ENCODE measurements around the gene ADCK1. TPM values are rescaled to one million over a fixed set of nuclear protein-coding genes. Genes with fewer than 3 reads are reported as not detected.
"Not testable (repeated sequence)": the region's sequence is repeated elsewhere in the genome, so short reads cannot be mapped to it uniquely, and the experiment has no call there.

ADCK1 gene
- total RNA-seq, 1 donor from 2014 or later: 2.2 TPM

DNA sequence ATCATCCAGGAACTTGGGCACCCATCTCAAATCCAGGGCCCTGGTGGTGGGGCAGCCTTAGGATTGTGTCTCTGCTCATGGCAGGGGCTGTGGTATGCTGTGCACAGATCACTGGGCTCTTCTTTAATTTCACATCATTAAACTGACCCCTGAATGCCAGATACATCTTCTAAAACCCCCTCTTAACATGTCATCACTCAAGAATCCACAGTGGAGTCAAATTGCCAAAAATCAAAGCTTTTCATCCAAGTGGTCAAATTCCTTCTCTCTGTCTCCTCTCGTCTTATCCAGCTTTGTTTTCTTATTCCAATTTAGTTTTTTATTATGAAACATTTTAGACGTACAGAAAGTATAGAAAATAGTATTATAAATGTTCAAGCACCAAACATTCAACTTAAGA is 97.5 kb downstream of the ADCK1 start:
- DNase-seq (ENCODE audit: low read depth in 2 of 2): no peak

DNA sequence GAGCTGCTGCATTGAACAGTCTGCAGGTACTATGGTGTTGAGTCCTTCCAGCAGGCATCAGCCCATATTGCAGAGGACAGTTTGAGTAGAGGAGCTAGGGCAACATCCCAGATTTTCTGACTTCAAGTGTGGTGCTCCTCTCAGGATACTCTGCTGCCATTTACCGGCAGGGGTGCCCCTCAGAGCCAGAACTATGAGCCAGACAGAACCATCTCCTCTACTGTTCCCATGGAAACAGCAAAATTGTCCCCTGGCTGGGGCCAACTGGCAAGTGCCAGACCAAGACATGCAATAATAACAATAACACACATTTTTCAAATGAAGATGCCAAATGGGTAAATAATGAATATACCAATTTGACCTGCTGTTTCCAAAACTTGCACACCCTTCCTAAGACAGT is 102.9 kb downstream of the ADCK1 start:
- DNase-seq (ENCODE audit: low read depth in 2 of 2): no peak

DNA sequence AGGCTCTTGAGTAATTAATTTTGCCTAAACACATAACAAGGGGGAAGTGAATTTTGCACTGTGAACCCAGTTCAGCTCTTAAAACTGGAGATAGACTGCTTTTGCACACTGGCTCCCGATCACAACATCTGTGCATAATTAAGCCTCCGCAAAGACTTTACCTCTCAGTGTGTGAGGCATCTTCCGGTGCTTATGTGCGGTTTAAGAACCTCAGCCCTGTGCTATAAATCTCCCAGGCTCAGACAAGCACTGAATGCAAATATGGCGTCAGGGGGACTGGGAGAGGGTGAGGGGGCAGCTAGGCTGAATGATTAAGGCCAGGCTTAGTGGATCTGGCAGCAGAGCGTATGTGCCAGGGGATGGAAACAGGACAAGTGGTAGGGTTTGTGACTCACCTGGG is 103.3 kb downstream of the ADCK1 start:
- no peak for DNase-seq (ENCODE audit: low read depth in 2 of 2)

DNA sequence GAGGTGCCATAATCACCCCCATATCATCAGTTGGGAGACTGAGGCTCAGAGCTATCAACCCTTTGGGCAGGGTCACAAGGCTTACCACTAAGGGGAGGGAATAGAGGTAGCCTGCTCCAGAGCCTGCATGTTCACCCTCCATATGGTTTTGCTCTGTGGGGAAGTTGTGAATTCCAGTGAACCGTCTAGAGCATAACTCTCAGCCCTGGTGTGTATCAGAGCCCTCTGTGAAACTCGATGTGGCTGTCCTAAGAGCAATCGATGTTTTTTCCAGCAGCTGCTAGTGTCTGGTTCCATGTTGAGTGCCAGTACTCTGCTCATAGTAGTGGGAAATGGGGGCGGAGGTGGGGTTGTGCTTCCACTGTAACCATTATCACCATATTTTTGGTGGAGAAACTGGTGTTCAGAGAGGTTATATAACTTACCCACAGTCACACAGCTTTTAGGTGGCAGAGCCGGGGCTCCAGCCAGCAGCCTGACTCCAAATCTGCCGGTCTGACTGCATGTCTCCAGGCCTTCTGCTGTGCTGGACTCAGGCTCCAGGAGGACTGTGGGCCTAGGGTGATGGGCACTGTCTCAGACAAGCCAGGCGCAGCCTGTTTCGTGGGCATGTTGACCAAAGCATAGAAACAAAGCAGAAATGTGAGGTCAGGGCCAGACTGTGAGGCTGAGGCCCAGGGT is 104.2 kb downstream of the ADCK1 start:
- no peak for DNase-seq (ENCODE audit: low read depth in 2 of 2)

DNA sequence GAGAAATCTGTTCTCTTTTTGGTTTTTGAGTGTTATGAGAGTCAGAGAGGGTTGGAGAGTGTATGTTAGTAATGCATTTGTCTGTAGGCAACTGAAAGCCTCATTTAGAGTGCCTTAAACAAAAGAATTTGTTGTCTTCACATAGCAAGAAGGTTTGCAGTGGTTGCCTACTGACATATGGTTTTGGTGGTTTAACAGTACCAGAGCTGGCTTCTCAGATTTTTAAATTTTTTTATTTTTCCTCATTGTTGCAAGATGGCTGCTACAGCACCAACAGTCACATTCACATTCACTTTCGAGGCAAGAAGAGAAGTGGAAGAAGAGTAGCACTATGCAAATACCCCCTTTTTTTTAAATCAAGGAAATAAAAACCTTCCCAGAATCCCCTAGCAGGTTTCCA is 106.5 kb downstream of the ADCK1 start:
- no peak for DNase-seq (ENCODE audit: low read depth in 2 of 2)

DNA sequence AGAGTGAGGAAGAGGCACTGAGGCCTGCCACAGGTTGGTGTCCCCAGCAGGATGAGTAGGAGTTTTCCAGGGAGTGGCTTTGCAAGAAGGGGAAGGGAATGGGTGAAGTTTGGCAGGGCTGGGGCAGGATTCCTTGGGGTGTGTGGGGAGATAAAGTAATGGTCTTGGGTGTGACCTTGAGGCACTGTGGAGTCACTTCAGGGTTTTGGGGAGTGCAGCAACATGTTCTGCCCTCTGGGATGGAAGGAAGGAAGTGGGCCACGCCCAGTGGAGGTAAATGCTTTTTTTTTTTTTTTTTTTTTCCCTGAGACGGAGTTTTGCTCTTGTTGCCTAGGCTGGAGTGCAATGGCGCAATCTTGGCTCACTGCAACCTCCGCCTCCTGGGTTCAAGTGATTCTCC is 108.9 kb downstream of the ADCK1 start:
- DNase-seq (ENCODE audit: low read depth in 2 of 2): no peak

DNA sequence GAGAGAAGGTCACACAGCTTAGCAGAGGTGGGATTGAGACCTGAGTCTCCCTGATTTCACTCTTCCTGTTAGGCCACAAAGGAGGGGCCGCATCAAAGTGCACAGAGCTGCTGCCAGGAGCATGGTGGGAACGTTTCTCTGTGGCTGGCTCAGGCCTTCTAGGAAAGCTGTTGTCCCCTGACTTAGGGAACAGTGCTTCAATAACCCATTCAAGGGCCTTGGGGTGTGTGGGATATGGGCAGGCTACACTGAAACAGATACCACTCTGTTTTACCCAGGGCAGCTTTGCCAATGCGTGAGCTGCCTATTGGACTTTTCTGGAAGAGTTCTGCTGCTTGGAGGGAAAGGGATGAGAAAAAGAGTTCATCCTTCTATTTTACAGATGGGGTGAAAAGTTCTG is 110.0 kb downstream of the ADCK1 start:
- no peak for DNase-seq (ENCODE audit: low read depth in 2 of 2)

DNA sequence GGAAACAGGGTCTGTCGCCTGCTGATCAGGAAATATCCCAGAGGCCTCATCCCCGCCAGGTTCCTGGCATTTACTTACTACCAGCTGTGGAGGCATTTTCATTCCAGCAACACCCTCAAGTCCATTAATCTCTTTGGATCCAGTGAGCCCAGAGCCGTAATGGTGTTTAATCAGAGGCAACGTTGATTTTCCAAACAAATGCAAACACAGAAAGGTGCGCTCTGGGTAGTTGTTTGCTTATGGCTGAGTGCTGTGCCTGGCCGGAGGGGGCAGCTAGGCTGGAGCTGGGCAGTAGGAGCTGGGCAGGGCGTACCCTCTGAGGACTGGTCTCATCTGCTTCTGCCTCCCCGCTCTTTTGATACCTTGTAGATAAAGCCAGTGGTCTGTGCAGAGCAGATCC is 110.6 kb downstream of the ADCK1 start:
- no peak for DNase-seq (ENCODE audit: low read depth in 2 of 2)

DNA sequence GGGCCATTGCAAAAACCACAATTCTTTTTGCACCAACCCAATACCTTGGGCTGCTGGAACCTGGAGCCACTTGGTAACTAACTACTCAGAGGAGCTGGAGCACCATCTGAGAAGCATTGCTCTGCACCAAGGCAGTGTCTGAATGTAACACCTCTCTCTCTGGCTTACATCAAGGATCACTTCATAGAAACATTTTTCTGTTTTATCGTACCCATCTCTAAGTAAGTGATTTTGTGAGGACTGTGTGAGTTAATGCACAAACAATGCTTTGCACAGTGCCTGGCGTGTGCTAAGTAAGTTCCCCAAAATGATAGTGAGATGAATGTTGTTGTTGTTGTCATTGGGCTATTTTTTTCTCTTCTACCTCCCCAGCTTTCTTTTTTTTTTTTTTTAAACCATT is 111.4 kb downstream of the ADCK1 start:
- no peak for DNase-seq (ENCODE audit: low read depth in 2 of 2)

DNA sequence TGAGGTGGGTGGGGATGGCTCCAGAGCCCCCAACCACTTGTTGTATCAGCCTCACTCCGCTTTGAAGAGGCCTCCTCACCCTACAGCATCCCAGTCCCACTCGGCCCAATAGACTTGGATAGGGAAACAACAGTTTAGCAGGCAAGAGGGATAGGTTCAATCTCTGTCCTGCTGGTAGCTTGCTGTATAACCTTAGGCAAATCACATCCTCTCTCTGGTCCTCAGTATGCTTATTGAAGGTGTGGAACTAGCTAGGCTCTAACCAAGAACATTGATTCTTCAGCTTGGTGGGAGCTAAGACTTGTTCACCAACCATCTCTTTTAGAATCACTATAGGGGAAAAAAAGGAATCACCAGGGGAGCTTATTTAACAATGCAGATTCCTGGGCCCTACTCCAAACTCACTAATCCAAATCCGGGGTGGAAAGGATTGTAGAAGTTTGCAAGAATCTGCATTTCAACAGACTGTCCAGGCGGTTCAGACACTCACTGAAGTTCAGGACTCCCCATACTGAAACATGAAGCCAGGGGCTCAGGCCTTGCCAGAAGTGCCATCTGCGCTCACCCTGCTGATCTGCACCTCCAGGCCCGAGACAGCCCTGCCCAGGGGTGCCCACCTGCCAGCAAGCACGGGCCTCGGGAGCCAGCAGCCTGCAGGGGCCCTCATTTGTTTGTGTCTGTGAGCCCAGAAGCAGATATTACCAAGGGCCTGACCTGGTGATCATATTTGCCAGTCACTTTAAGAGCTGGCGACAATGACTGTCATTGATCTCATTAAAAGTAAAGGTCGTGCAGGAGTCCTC is 113.0 kb downstream of the ADCK1 start:
- DNase-seq (ENCODE audit: low read depth in 2 of 2): no peak

DNA sequence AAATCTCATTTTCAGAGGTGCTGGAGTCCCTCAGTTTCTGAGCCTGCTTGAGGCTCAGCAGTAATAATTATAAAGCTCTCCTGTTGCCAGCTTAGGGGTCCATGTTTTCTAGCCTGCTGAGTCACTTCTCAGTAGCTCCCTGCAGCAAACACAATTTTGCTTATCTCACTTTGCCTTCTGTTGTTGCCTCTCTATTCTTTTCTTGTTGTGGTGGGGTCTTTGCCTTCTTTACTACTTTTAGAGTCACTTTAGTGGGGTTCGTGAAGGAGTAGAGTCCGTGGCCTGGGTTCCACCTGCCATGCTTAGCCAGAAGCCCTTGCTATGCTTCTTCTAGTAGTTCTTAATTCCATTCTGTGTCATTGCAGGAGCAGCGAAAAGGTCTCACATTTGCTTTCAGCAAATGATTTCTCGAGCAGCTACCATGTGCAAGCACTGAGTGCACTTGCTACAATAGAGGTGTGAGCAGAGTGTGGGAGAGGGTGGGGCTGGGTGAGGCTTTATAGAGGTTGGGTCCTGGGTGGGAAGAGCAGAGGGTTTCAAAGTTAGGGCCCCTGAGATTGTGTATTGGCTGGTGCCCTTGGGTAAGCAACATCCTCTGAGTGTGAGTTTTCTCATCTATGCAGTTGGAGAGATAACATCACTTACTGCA is 114.3 kb downstream of the ADCK1 start:
- DNase-seq (ENCODE audit: low read depth in 2 of 2): no peak

DNA sequence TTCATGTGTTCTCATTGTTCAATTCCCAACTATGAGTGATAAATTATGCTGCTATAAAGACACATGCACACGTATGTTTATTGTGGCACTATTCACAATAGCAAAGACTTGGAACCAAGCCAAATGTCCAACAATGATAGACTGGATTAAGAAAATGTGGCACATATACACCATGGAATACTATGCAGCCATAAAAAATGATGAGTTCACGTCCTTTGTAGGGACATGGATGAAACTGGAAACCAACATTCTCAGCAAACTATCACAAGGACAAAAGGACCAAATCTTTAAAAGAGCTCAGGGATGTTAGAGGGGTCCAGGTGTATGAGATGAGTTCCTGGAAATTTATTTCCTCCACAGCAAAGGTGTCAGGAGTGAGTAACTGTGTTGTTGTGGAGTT is 115.5 kb downstream of the ADCK1 start:
- DNase-seq (ENCODE audit: low read depth in 2 of 2): not testable (repeated sequence)

DNA sequence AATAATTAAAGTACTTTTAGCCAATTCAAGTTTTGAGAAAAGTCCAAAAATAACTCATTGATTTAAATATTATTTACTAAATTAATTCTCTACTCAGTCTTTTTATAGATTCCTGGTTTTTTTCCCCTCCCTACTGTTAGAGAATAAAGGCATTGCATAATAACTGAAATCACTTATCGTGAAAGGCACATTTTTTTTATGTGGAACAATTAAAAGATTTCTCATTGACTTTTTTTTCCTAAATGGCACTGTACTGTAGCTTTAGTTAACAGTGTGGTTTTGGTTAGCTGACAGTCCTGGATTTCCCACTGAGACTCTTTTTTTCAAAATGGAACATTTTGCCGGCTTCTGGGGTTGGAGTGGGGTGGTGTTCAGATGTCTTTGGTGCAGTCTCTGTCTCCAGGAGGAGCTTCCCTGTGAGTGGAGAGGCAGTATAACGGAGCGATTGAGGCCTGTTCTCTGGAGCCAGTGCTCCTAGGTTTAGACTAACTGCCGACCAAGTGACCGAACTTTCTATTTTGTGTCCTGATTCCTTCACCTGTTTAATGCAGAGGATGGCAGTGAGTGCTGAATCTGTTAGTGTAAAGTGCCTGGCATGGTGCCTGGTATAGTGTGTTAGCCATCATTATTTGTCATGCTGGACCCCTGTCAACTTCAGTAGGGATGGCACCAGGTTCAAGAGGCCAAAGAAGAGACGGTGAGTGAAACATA is 117.7 kb downstream of the ADCK1 start:
- no peak for DNase-seq (ENCODE audit: low read depth in 2 of 2)

DNA sequence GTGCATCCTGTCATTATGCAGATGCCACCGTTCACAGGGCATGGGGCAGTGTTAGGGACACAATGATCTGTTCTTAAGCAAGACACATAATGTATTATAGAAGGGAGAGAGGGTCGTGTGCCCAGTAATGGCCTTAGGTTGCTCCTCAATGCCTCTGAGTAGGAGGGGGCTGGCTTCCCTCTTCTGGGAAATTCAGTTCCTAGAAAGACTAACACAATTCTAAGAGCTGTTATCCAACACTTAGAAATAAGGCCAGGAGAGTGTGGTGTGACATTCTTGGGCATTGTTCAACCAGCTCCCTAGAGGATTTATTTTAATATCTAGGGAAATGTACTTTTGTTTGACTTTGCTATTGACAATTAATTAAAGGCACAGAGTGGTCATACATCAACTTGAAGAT is 118.5 kb downstream of the ADCK1 start:
- no peak for DNase-seq (ENCODE audit: low read depth in 2 of 2)

DNA sequence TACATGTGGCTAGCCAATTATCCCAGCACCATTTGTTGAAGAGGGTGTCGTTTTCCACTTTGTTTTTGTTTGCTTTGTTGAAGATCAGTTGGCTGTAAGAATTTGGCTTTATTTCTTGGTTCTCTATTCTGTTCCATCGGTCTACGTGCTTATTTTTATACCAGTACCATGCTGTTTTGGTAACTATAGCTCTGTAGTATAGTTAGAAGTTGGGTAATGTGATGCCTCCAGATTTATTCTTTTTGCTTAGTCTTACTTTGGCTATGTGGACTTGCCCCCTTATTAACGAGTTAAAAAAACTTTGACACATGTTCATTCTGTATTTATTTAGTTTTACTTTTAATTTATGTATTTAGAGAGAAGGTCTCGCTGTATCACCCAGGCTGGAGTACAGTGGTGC is 120.4 kb downstream of the ADCK1 start:
- DNase-seq (ENCODE audit: low read depth in 2 of 2): no peak

DNA sequence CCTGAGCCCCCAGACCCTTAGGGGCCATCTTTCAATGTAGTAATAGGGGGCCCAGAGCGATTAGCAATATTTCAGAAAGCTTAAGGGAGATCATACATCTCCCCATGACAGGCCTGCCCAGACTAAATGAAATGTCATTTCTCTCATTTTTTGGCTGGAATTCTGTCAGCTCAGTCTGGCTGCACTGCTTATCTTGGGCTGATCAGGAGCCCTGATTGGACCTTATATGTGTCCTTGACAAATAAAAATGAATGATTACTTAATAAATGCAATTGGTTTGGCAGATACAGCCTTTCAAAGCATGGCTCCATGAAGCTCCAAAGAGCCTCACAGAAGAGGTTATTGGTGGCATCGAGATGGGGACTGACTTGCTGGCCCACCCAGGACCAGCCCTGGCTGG is 121.9 kb downstream of the ADCK1 start:
- DNase-seq (ENCODE audit: low read depth in 2 of 2): no peak

DNA sequence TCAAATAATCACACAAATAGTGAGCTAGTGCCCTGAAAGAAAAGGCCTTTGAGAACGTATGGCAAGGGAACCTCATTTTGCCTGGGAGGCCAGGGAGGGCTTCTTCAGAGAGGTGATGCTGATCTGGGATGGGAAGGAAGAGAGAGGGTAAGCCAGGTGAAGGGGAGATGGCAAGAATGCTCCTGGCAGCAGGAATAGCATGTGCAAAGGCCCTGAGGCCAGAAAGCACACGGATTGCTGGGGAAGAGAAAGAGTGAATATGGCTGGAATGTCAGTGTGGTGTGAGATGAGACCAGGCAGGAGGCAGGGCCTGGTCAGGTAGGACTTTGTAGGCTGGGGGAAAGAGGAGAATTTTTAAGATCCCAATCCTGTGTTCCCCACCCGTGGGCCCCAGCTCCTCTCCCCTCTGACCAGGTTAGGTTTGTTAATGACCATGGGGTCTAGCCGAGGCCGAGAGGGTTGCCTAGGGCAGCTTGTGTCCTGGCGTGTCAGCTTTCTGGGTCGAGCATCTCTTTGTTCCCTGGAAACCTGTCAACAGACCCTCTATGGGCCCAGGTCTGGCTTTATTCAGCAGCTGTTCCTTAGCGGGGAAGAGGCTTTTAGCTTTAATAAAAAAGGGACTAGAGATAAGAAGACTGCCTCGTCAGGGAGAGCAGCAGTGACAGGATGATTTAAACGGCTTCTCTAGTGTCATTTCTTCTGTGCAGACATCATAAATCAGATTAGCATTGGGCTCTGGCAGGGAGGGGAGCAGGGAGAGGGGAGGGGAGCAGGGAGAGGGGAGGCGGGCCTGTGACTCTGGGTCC is 123.4 kb downstream of the ADCK1 start:
- no peak for DNase-seq (ENCODE audit: low read depth in 2 of 2)

DNA sequence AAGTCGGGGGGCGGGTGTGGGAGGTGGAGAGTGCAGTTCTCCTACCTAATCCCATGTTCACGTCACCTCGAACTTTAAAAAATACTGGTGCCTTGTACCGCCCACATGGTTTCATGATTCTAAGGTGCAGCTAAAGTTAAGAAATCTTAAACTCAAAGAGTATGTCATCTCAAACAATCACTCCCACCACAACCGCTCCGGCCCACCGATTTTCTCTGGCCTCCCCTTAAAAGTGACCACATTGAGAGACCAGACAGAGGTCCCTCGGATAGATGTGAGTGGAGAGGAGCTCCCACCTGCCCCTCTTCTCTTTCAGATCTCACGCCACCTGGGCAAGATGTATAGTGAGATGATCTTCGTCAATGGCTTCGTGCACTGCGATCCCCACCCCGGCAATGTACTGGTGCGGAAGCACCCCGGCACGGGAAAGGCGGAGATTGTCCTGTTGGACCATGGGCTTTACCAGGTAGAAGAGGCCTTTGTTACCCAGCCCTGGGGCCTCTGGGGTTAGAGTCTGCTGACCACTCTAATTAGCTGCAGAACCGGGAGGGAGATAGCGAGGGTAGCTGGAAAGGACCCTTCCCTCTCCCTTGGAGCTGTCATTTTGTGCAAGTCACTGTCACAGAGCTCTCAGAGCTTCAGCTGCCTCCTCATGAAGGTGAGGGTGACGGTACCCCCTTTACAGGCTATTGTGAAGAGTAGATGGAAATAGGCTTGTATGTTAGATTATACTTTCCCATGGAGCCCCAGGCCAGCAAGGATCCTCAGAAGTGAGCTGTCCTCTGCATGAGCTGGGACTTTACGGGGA is 124.4 kb downstream of the ADCK1 start:
- DNase-seq (ENCODE audit: low read depth in 2 of 2): no peak

DNA sequence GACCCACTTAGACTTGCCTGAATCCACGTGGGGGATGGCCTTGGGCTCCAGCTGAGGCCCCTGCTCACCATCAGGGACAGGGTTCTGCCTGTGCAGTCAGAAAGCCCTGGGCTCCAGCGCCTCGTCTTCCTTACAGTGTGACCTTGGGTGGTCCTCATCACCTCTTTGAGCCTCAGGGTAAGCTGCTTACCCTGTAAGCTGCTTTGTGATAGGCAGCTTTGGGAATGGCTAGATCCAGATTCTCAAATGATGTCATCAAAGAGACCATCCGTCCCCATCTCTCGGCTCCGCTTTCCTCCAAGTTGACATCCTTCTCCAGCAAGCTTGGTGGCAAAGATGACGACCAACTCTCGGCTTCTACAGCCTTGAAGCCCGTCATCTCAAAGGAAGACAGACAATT is 127.0 kb downstream of the ADCK1 start:
- DNase-seq (ENCODE audit: low read depth in 2 of 2): no peak

DNA sequence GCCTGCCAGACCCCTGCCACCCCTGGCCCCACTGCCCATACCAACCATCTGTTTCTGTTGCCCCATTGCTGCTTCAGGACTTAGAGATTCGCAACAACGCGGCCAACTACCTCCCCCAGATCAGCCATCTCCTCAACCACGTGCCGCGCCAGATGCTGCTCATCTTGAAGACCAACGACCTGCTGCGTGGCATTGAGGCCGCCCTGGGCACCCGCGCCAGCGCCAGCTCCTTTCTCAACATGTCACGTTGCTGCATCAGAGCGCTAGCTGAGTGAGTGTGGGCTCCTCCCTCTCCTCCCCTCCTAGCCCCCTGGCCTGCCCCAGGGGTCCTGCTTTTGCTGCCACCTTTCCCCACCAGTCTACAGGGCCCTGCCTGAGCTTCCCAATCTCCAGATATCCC is 131.5 kb downstream of the ADCK1 start:
- no peak for DNase-seq (ENCODE audit: low read depth in 2 of 2)
